Esophagus muscularis mucosa (tissue), 4 donors: ENCODE results near the gene HEPN1. TPM values are rescaled to one million over a fixed set of nuclear protein-coding genes. Genes with fewer than 3 reads are reported as not detected.
A peak's percentile ranks its signal among the peaks of the same experiment; 100 is the strongest.

Source experiments
- DNase-seq: peaks from one replicate; pipeline ENCODE4 v3.0.0-alpha.2; 2017; ENCODE audit errors: extremely low spot score
- H3K27ac ChIP-seq, 4 donors: fragments of 200-600 bp; sonication (generic); replicated peaks in 1 of 4; 1 replicate in 3 of 4; 2 replicates in 1 of 4; pipeline ENCODE4 v1.5.1; 2016 to 2019; ENCODE audit warnings: mild to moderate bottlenecking in 1 of 4
- H3K27me3 ChIP-seq, 4 donors: fragments of 200-600 bp; sonication (generic); one replicate each; pipeline versions ENCODE4 v1.5.1 to v1.6.0; 2016 to 2019
- H3K36me3 ChIP-seq, 4 donors: fragments of 200-600 bp; sonication (generic); one replicate each; pipeline ENCODE4 v1.5.1; 2016 to 2019
- H3K4me1 ChIP-seq, 4 donors: fragments of 200-600 bp; sonication (generic); one replicate each; pipeline ENCODE4 v1.5.1; 2016 to 2019
- H3K4me3 ChIP-seq, 4 donors: fragments of 200-600 bp; sonication (generic); 1 replicate in 2 of 4; 2 replicates in 2 of 4; pipeline ENCODE4 v1.5.1; 2016 to 2019; ENCODE audit warnings: mild to moderate bottlenecking in 4 of 4, moderate library complexity in 1 of 4
- H3K9me3 ChIP-seq, 4 donors: fragments of 200-600 bp; sonication (generic); 1 replicate in 3 of 4; 2 replicates in 1 of 4; pipeline ENCODE4 v1.5.1; 2016 to 2019
- EP300 ChIP-seq: sonication (generic); formaldehyde crosslinking; IDR thresholded peaks from one replicate; pipeline ENCODE4 v1.6.1; 2017; ENCODE audit warnings: antibody characterized with exemption
- POLR2A ChIP-seq: fragments of 450-650 bp; IDR thresholded peaks from one replicate; pipeline ENCODE4 v1.6.1; 2017; ENCODE audit warnings: antibody characterized with exemption, moderate library complexity, mild to moderate bottlenecking, low read depth
- POLR2AphosphoS5 ChIP-seq, 2 donors: sonication (generic); formaldehyde crosslinking; IDR thresholded peaks; one replicate each; pipeline ENCODE4 v1.6.1; 2017; ENCODE audit warnings: antibody characterized with exemption in 2 of 2
- WGBS: methylation state at CpG from one replicate; pipeline ENCODE4 v1.1.5; 2018; 5-methylcytosine and 5-hydroxymethylcytosine counted together
- intact Hi-C: fragments of 100-400 bp; cut with DNase I; formaldehyde crosslinking; loops from one replicate; pipeline ENCODE4 v1.15.1; 2023
- total RNA-seq, 4 donors: library from RNA; depleted of rRNA; stranded (reverse); fragments of >200 nt; gene quantifications; one replicate each; pipeline versions ENCODE4 v1.1.0 to v1.2.1, GENCODE V29; 2016
- TF ChIP-seq, protein P1 (sequence below), 3 experiments: fragments of 200-600 bp in 2 of 3; fragments of 450-650 bp in 1 of 3; sonication (generic) in 2 of 3; IDR thresholded peaks; one replicate each; pipeline ENCODE4 v1.5.1; 2017 to 2019; ENCODE audit warnings: antibody characterized with exemption in 3 of 3, mild to moderate bottlenecking in 2 of 3, moderate library complexity in 1 of 3

The HEPN1 gene
- total RNA-seq, 4 donors from 2014 or later: not detected

DNA sequence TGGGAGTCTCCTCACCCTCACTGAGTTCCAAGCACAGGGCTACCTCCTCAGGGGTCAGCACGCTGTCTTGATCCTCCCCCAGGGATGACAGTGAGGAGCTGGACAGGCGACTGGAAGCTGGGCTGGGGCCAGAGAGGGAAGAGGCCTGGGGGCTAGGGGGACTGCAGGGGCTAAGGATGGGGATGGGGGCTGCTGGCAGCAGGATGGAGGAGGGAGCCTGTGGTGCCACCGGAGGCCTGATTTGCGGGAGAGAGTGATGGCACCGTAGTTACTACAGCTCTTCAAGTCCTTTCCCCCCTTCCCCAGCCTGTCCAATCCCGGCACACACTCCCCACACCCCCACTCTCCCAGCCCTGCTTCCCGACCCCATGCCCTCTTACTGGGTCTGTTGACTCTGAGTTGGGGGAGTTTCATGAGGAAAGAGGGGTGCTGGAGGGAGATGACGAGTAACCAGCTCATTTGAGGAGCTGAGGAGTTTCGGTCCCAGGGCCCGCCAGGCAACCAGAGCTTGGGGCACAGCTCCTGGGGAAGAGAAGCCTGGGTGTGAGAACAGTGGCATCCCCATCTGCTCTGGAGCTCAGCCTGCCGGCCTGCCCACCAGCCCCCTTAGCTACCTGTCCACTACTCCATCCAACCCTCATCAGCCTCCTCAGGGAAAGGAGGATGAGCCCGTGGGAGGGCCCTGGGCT lies 31.9 kb upstream of the HEPN1 start:
- 90% methylated on average over 12 of the region's 12 CpGs for WGBS
- TF ChIP-seq POLR2A (no peak), EP300 (no peak), POLR2AphosphoS5 (IDR thresholded peaks at IDR 0.05) (no peak)
- TF ChIP-seq, protein P1, sequence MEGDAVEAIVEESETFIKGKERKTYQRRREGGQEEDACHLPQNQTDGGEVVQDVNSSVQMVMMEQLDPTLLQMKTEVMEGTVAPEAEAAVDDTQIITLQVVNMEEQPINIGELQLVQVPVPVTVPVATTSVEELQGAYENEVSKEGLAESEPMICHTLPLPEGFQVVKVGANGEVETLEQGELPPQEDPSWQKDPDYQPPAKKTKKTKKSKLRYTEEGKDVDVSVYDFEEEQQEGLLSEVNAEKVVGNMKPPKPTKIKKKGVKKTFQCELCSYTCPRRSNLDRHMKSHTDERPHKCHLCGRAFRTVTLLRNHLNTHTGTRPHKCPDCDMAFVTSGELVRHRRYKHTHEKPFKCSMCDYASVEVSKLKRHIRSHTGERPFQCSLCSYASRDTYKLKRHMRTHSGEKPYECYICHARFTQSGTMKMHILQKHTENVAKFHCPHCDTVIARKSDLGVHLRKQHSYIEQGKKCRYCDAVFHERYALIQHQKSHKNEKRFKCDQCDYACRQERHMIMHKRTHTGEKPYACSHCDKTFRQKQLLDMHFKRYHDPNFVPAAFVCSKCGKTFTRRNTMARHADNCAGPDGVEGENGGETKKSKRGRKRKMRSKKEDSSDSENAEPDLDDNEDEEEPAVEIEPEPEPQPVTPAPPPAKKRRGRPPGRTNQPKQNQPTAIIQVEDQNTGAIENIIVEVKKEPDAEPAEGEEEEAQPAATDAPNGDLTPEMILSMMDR (IDR thresholded peaks at IDR 0.05): no peak
- Histone ChIP-seq H3K27ac (peak overlapping the region in 1 of 4 donors; percentile 13), H3K27me3 (peaks cover 0 to 34% (median 0%) of the 10 kb centered on the region in 4 donors), H3K4me1 (peaks cover 9 to 43% (median 29%) of the 10 kb centered on the region in 4 donors), H3K4me3 (no peak overlapping the region), H3K9me3 (no peaks in the 10 kb centered on the region), H3K36me3 (peaks cover 0 to 57% (median 0%) of the 10 kb centered on the region in 4 donors)
- intact Hi-C loops: no loop called here
- DNase-seq: no peak

GRCh38 chr11:124887667-124888013 lies 31.4 kb upstream of the HEPN1 start:
- H3K27me3 ChIP-seq: peaks cover 0 to 34% (median 0%) of the 10 kb centered on the region in 4 donors
- TF ChIP-seq POLR2A (no peak), POLR2AphosphoS5 (IDR thresholded peaks at IDR 0.05) (no peak), EP300 (no peak)
- TF ChIP-seq, protein P1 (IDR thresholded peaks at IDR 0.05): no peak
- no peak overlapping the region for H3K27ac ChIP-seq
- peaks cover 10 to 46% (median 29%) of the 10 kb centered on the region in 4 donors for H3K4me1 ChIP-seq
- 92% methylated on average over 3 of the region's 3 CpGs for WGBS
- intact Hi-C loops: no loop called here
- no peak for DNase-seq
- peaks cover 0 to 62% (median 0%) of the 10 kb centered on the region in 4 donors for H3K36me3 ChIP-seq
- no peak overlapping the region for H3K4me3 ChIP-seq
- no peaks in the 10 kb centered on the region for H3K9me3 ChIP-seq

DNA sequence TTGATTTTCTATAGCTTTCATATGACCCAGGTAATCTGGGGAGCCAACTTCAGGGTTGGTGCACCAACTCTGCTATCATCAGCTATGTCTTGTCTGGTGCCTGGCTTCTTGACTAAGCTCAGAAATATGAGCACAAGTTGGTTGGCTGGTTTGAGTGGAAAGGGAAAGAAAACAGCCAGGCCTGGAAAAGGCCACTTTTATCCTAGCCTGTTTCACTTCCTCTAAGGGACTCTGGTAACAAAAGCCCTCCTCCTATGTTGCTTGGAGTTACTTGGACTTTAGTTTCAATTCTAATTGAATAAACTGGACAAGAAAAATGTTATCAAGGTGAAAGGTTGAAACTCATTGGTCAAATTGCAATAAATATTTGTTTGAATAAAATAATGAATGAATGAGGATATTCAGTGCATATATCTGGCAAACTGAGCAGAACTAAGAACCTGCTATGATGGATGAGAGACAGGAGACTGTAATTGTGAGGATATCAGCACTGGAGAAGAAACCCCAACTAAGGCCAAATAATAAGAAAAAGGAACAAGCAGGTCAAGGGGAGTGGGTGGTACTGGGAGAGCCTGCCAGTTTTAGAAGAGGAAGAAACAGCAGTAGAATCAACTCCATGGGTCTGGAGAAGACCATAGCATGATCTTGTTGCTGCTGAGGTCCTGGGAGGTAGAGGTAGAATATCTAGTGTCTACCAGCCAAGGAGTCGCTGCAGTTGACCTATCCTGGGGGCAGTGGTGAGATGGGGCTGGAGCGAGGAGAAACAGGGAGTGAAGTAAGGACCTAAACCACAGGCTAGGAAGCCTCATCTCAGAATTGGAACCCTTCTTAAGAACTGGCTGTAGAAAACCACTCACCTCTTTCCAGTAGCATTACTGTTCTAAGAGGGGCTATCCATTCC lies 29.6 kb upstream of the HEPN1 start:
- H3K4me3 ChIP-seq: no peak overlapping the region
- peak overlapping the region in 1 of 4 donors; percentile 1 for H3K27ac ChIP-seq
- no peaks in the 10 kb centered on the region for H3K9me3 ChIP-seq
- intact Hi-C loops: no loop called here
- WGBS: 92% methylated on average over 2 of the region's 2 CpGs
- no peak for TF ChIP-seq EP300
- no peak for TF ChIP-seq POLR2A
- TF ChIP-seq, protein P1 (IDR thresholded peaks at IDR 0.05): no peak
- H3K36me3 ChIP-seq: peaks cover 0 to 72% (median 0%) of the 10 kb centered on the region in 4 donors
- H3K27me3 ChIP-seq: peaks cover 0 to 34% (median 0%) of the 10 kb centered on the region in 4 donors
- DNase-seq: no peak
- H3K4me1 ChIP-seq: peaks cover 26 to 59% (median 35%) of the 10 kb centered on the region in 4 donors

DNA sequence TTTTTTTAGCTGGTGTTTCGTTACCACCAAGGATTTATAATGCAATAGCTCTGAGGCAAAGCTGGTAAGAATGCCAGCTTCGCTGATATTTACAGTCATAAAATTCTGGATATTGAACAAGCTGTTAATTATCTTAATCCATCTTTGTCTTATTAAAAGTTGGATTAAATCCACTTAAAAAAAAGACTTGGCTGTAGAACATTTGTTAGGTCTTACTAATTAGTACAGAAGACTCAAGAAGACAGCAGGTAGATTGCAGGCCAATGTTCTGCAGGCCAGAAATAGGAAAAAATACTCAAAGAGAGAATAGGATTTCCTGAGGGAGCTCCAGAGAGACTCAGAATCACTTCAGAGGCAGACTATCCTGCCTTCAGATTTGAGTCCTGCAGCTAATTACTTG lies 28.9 kb upstream of the HEPN1 start:
- TF ChIP-seq, protein P1 (IDR thresholded peaks at IDR 0.05): no peak
- TF ChIP-seq POLR2A: no peak
- no peak for TF ChIP-seq EP300
- TF ChIP-seq POLR2AphosphoS5 (IDR thresholded peaks at IDR 0.05): no peak
- no peak overlapping the region for H3K4me3 ChIP-seq
- peaks cover 28 to 66% (median 35%) of the 10 kb centered on the region in 4 donors for H3K4me1 ChIP-seq
- H3K27ac ChIP-seq: no peak overlapping the region
- WGBS: 96% methylated on average over 2 of the region's 2 CpGs
- intact Hi-C loops: no loop called here
- peaks cover 0 to 74% (median 0%) of the 10 kb centered on the region in 4 donors for H3K36me3 ChIP-seq
- no peaks in the 10 kb centered on the region for H3K9me3 ChIP-seq
- peaks cover 0 to 34% (median 0%) of the 10 kb centered on the region in 4 donors for H3K27me3 ChIP-seq
- no peak for DNase-seq
